ENCODE measurements around the gene CYFIP2.
A peak's percentile ranks its signal among the peaks of the same experiment; 100 is the strongest.

CYFIP2 gene

GRCh38 chr5:157311595-157311994 lies 45.7 kb downstream of the CYFIP2 start:
- no peak overlapping the region for H3K4me3 ChIP-seq (ENCODE audit: low read depth, low read length)
- CTCF ChIA-PET, result no interaction called here
- H3K9me3 ChIP-seq (ENCODE audit: control insufficient read depth, insufficient read depth, low read depth, low read length), result no peaks in the 10 kb centered on the region
- peaks cover 5 to 79% of the 10 kb centered on the region in 2 experiments for H3K36me3 ChIP-seq (ENCODE audit: control insufficient read depth in 2 of 2, insufficient read depth in 1 of 2, low read length in 2 of 2)
- POLR2A ChIA-PET, result no interaction called here
- H3K4me1 ChIP-seq (ENCODE audit: control insufficient read depth, insufficient read depth, low read length), result no peaks in the 10 kb centered on the region
- no peak for TF ChIP-seq SETDB1 (IDR thresholded peaks at IDR 0.05; ENCODE audit: insufficient read length, low read length)
- TF ChIP-seq ZNF426 (tag by site-specific recombination; IDR thresholded peaks at IDR 0.05), result no peak
- no peak for TF ChIP-seq ZNF404 (tag by site-specific recombination; IDR thresholded peaks at IDR 0.05)
- no peak overlapping the region for H3K27ac ChIP-seq (ENCODE audit: extremely low read depth, low read depth, low read length)

- ChIA-PET CTCF (interaction anchor here (0.8 to 2.2 kb wide), 8 partner anchors 14 to 64 kb away, joined by 4 to 34 read pairs (median 6); no protein-coding TSS in a partner anchor), POLR2A (no interaction called here)
- Histone ChIP-seq H3K9me3 (ENCODE audit: control insufficient read depth, insufficient read depth, low read depth, low read length) (no peaks in the 10 kb centered on the region), H3K4me1 (ENCODE audit: control insufficient read depth, insufficient read depth, low read length) (no peaks in the 10 kb centered on the region), H3K36me3 (ENCODE audit: control insufficient read depth in 2 of 2, insufficient read depth in 1 of 2, low read length in 2 of 2) (peaks cover 5 to 83% of the 10 kb centered on the region in 2 experiments), H3K4me3 (ENCODE audit: low read depth, low read length) (no peak overlapping the region), H3K27ac (ENCODE audit: extremely low read depth, low read depth, low read length) (no peak overlapping the region)
- TF ChIP-seq ZNF488 (tag by site-specific recombination; IDR thresholded peaks at IDR 0.05) (no peak), PRDM1 (tag by site-specific recombination; IDR thresholded peaks at IDR 0.05) (0 out of 2 replicates have a peak, but pooled peaks have one; percentile 15), ZSCAN30 (tag by site-specific recombination; IDR thresholded peaks at IDR 0.05) (no peak), ZNF449 (tag by site-specific recombination; IDR thresholded peaks at IDR 0.05) (no peak)
- TF ChIP-seq, protein P1, sequence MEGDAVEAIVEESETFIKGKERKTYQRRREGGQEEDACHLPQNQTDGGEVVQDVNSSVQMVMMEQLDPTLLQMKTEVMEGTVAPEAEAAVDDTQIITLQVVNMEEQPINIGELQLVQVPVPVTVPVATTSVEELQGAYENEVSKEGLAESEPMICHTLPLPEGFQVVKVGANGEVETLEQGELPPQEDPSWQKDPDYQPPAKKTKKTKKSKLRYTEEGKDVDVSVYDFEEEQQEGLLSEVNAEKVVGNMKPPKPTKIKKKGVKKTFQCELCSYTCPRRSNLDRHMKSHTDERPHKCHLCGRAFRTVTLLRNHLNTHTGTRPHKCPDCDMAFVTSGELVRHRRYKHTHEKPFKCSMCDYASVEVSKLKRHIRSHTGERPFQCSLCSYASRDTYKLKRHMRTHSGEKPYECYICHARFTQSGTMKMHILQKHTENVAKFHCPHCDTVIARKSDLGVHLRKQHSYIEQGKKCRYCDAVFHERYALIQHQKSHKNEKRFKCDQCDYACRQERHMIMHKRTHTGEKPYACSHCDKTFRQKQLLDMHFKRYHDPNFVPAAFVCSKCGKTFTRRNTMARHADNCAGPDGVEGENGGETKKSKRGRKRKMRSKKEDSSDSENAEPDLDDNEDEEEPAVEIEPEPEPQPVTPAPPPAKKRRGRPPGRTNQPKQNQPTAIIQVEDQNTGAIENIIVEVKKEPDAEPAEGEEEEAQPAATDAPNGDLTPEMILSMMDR (tag by site-specific recombination; IDR thresholded peaks at IDR 0.05), result peak; percentile 33
Observed at GRCh38 chr5:157312492-157312891, 46.6 kb downstream of the CYFIP2 start.

- no peak overlapping the region for H3K4me3 ChIP-seq (ENCODE audit: low read depth, low read length)
- H3K36me3 ChIP-seq (ENCODE audit: control insufficient read depth in 2 of 2, insufficient read depth in 1 of 2, low read length in 2 of 2), result peaks cover 8 to 93% of the 10 kb centered on the region in 2 experiments
- TF ChIP-seq FEZF1 (tag by site-specific recombination; IDR thresholded peaks at IDR 0.05) (no peak), ZFP41 (tag by site-specific recombination; IDR thresholded peaks at IDR 0.05; ENCODE audit: borderline replicate concordance) (no peak), ZNF791 (tag by site-specific recombination; IDR thresholded peaks at IDR 0.05) (no peak)
- no peaks in the 10 kb centered on the region for H3K4me1 ChIP-seq (ENCODE audit: control insufficient read depth, insufficient read depth, low read length)
- no peak overlapping the region for H3K27ac ChIP-seq (ENCODE audit: extremely low read depth, low read depth, low read length)
- H3K9me3 ChIP-seq (ENCODE audit: control insufficient read depth, insufficient read depth, low read depth, low read length), result no peaks in the 10 kb centered on the region
- CTCF ChIA-PET, result interaction anchor here (0.6 kb wide), 2 partner anchors 63 to 1903 kb away, joined by 3 read pairs; no protein-coding TSS in a partner anchor
- POLR2A ChIA-PET, result no interaction called here
Observed at GRCh38 chr5:157322581-157322980, 56.7 kb downstream of the CYFIP2 start.

DNA sequence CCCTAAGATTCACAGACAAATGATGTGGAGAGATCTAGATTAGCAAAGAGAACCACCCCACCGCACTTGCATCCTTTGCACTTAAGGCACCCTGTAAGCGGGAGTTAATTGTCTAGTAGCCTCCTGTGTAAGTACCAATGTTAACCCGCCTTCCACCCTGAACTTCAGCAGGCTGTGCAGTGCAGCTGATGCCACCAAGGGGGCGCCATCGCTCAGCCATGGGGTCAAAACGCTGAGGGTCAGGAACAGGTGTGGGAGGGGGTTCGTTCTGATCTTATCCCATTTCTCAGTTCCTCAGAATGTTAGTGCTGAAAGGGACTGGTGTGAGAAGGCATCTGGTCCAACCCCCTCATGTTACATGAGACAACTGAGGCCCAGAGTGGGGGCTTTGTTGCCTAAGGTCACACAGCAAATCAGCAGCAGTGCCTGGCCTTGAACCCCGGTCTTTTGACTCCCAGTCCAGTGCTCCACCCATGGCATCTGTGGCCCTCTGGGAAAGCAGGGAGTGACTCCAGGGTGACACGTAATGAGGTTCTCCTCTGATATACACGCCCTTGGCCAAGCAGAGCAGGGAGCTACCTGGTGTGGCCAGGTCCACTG lies 57.3 kb downstream of the CYFIP2 start:
- Histone ChIP-seq H3K9me3 (ENCODE audit: control insufficient read depth, insufficient read depth, low read depth, low read length) (no peaks in the 10 kb centered on the region), H3K4me1 (ENCODE audit: control insufficient read depth, insufficient read depth, low read length) (no peaks in the 10 kb centered on the region), H3K4me3 (ENCODE audit: low read depth, low read length) (no peak overlapping the region), H3K36me3 (ENCODE audit: control insufficient read depth in 2 of 2, insufficient read depth in 1 of 2, low read length in 2 of 2) (peaks cover 8 to 93% of the 10 kb centered on the region in 2 experiments), H3K27ac (ENCODE audit: extremely low read depth, low read depth, low read length) (no peak overlapping the region)
- POLR2A ChIA-PET, result no interaction called here
- CTCF ChIA-PET, result interaction anchor here (0.6 to 2.5 kb wide), 7 partner anchors 20 to 1904 kb away, joined by 3 to 6 read pairs (median 3); no protein-coding TSS in a partner anchor
- TF ChIP-seq ZNF558 (tag by site-specific recombination; IDR thresholded peaks at IDR 0.05) (no peak), ZNF529 (tag by site-specific recombination; IDR thresholded peaks at IDR 0.05; ENCODE audit: insufficient replicate concordance) (no peak), ZNF580 (tag by site-specific recombination; IDR thresholded peaks at IDR 0.05) (no peak), BCL11B (tag by site-specific recombination; IDR thresholded peaks at IDR 0.05; ENCODE audit: low read depth) (no peak), ZNF433 (tag by site-specific recombination; IDR thresholded peaks at IDR 0.05; ENCODE audit: low read depth) (no peak), ZNF184 (tag by site-specific recombination; IDR thresholded peaks at IDR 0.05) (no peak)
- TF ChIP-seq, protein P2, sequence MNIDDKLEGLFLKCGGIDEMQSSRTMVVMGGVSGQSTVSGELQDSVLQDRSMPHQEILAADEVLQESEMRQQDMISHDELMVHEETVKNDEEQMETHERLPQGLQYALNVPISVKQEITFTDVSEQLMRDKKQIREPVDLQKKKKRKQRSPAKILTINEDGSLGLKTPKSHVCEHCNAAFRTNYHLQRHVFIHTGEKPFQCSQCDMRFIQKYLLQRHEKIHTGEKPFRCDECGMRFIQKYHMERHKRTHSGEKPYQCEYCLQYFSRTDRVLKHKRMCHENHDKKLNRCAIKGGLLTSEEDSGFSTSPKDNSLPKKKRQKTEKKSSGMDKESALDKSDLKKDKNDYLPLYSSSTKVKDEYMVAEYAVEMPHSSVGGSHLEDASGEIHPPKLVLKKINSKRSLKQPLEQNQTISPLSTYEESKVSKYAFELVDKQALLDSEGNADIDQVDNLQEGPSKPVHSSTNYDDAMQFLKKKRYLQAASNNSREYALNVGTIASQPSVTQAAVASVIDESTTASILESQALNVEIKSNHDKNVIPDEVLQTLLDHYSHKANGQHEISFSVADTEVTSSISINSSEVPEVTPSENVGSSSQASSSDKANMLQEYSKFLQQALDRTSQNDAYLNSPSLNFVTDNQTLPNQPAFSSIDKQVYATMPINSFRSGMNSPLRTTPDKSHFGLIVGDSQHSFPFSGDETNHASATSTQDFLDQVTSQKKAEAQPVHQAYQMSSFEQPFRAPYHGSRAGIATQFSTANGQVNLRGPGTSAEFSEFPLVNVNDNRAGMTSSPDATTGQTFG (tag by site-specific recombination; IDR thresholded peaks at IDR 0.05; ENCODE audit: borderline replicate concordance), result no peak
- TF ChIP-seq, protein P3, sequence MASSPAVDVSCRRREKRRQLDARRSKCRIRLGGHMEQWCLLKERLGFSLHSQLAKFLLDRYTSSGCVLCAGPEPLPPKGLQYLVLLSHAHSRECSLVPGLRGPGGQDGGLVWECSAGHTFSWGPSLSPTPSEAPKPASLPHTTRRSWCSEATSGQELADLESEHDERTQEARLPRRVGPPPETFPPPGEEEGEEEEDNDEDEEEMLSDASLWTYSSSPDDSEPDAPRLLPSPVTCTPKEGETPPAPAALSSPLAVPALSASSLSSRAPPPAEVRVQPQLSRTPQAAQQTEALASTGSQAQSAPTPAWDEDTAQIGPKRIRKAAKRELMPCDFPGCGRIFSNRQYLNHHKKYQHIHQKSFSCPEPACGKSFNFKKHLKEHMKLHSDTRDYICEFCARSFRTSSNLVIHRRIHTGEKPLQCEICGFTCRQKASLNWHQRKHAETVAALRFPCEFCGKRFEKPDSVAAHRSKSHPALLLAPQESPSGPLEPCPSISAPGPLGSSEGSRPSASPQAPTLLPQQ (tag by site-specific recombination; IDR thresholded peaks at IDR 0.05), result no peak
